Pancreas (tissue), 10 donors: ENCODE results near the gene OASL. TPM values are rescaled to one million over a fixed set of nuclear protein-coding genes. Genes with fewer than 3 reads are reported as not detected.
A peak's percentile ranks its signal among the peaks of the same experiment; 100 is the strongest.

Experiments used
- ATAC-seq, 4 donors: fragments of 200-7000 bp; cut with Tn5 transposase; one replicate each; pipeline versions ENCODE4 v1.8.0 to v1.9.1; 2020; ENCODE audit warnings: mild to moderate bottlenecking in 4 of 4, moderate library complexity in 4 of 4
- DNase-seq, 6 donors: peaks; one replicate each; pipeline ENCODE4 v3.0.0-alpha.2; 2020
- FAIRE-seq: peaks from 2 replicates; lab custom pipeline; 2012; peaks lifted over from hg19 to GRCh38; lab: Jason Lieb, UNC
- H3K27ac ChIP-seq, 4 donors: fragments of 200-600 bp; sonication (generic); 1 replicate in 3 of 4; 2 replicates in 1 of 4; pipeline versions ENCODE4 v1.5.0 to v1.8.0; 2020
- H3K27me3 ChIP-seq, 4 donors: fragments of 200-600 bp; one replicate each; pipeline ENCODE4 v1.8.0; 2021
- H3K36me3 ChIP-seq, 3 donors: fragments of 200-600 bp; sonication (generic) in 1 of 3; one replicate each; pipeline versions ENCODE4 v1.5.0 to v1.8.0; 2020 to 2021
- H3K4me1 ChIP-seq, 3 donors: fragments of 200-600 bp; one replicate each; pipeline ENCODE4 v1.8.0; 2021
- H3K4me3 ChIP-seq, 4 donors: fragments of 200-600 bp; sonication (generic) in 2 of 4; one replicate each; pipeline versions ENCODE4 v1.5.0 to v1.8.0; 2020 to 2021
- H3K9me3 ChIP-seq, 4 donors: fragments of 200-600 bp; one replicate each; pipeline ENCODE4 v1.8.0; 2021
- WGBS, 2 donors: extraction: QIAGEN DNeasy Blood & Tissue Kit; methylation state at CpG; one replicate each; pipeline ENCODE4 v1.1.7; 2013; 5-methylcytosine and 5-hydroxymethylcytosine counted together
- intact Hi-C, 3 donors: fragments of 100-400 bp; cut with DNase I; formaldehyde crosslinking; loops; one replicate each; pipeline versions ENCODE4 v1.11.1 to v1.14.2; 2022
- polyA plus RNA-seq, 2 donors: library from polyadenylated mRNA; stranded (reverse); fragments of 200-250 nt; gene quantifications; one replicate each; pipeline ENCODE4 v1.2.3, GENCODE V29; 2013
- total RNA-seq, 6 donors: library from RNA; stranded (reverse); fragmentation: NEBNext Ultra II Directional in 4 of 6; extraction: Animal tissue kit (Norgen Biotek cat#: 25700) in 4 of 6; gene quantifications; one replicate each; pipeline versions ENCODE4 v1.2.1 to v1.2.4, GENCODE V29; 2021 to 2023
- TF ChIP-seq, protein P1 (sequence below), 4 donors: fragments of 200-600 bp; sonication (generic) in 3 of 4; IDR thresholded peaks; one replicate each; pipeline versions ENCODE4 v1.5.0 to v1.8.0; 2021; ENCODE audit warnings: antibody characterized with exemption in 4 of 4
- donor health status: healthy with polysubstance abuse.
- donor health status: DM: no; HTN: no; CAD: no; lungs with moderate emphysema.
- donor health status: DM: no; HTN: no; CAD: no.
- donor health status: control.
- donor health status: control.
- donor health status: Bipolar disorder and iron deficiency.
- donor health status: DM: yes; HTN: yes; CAD: no.
- donor health status: DM: no; HTN: no; CAD: no.
- donor health status: DM: no; HTN: no; CAD: no.
- donor health status: DM: yes; HTN: yes; CAD: no.

Gene OASL
- total and polyA plus RNA-seq, 8 donors: 0.16 to 0.59 (median 0.31) TPM

DNA sequence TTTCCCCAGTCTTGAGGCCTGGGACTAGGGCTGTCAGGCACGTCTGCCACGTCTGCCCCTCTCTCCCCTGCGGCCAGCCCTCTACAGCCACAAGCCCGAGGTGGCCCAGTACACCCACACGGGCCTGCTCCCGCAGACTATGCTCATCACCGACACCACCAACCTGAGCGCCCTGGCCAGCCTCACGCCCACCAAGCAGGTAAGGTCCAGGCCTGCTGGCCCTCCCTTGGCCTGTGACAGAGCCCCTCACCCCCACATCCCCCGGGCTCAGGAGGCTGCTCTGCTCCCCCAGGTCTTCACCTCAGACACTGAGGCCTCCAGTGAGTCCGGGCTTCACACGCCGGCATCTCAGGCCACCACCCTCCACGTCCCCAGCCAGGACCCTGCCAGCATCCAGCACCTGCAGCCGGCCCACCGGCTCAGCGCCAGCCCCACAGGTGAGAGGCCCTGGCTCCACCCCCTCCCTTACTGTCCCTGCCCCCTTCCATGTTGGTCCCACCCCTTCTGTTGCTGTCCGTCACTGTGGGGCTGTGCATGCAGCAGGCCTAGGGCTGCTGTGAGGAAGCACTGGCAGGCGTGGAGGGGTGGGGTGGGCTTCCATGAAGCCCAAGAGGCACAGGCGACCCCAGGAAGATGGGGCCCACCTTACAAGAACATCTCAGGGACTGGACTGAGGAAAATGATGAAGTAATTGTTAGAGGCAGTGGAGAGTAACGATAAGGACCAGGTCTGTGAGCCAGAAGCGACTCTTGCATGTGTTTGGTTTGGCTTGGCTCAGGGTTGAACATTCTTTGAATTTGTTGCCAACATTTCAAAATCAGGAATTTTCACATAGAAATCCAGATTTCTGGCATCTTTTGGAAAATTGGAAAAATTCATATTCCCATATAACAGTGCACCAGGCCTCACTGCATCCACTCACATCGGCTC is 39.6 kb downstream of the OASL start:
- peak; percentile 55 to 90 (median 74) for ATAC-seq
- no peak for FAIRE-seq
- H3K36me3 ChIP-seq: peaks cover 0 to 26% (median 3%) of the 10 kb centered on the region in 3 donors
- H3K4me1 ChIP-seq: peaks cover 0 to 12% (median 0%) of the 10 kb centered on the region in 3 donors
- H3K4me3 ChIP-seq: no peak overlapping the region
- no peak overlapping the region for H3K27ac ChIP-seq
- H3K9me3 ChIP-seq: no peaks in the 10 kb centered on the region
- DNase-seq: peak in 5 of 6 donors; percentile 25 to 77 (median 49)
- intact Hi-C loops: loop anchor here in 1 of 3 donors (10.0 kb wide), 1 partner anchor 55 kb away; no protein-coding TSS in a partner anchor
- TF ChIP-seq, protein P1, sequence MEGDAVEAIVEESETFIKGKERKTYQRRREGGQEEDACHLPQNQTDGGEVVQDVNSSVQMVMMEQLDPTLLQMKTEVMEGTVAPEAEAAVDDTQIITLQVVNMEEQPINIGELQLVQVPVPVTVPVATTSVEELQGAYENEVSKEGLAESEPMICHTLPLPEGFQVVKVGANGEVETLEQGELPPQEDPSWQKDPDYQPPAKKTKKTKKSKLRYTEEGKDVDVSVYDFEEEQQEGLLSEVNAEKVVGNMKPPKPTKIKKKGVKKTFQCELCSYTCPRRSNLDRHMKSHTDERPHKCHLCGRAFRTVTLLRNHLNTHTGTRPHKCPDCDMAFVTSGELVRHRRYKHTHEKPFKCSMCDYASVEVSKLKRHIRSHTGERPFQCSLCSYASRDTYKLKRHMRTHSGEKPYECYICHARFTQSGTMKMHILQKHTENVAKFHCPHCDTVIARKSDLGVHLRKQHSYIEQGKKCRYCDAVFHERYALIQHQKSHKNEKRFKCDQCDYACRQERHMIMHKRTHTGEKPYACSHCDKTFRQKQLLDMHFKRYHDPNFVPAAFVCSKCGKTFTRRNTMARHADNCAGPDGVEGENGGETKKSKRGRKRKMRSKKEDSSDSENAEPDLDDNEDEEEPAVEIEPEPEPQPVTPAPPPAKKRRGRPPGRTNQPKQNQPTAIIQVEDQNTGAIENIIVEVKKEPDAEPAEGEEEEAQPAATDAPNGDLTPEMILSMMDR (IDR thresholded peaks at IDR 0.05): no peak
- no peaks in the 10 kb centered on the region for H3K27me3 ChIP-seq
- 57 to 60% methylated on average over 23 of the region's 23 CpGs for WGBS, 2 donors

DNA sequence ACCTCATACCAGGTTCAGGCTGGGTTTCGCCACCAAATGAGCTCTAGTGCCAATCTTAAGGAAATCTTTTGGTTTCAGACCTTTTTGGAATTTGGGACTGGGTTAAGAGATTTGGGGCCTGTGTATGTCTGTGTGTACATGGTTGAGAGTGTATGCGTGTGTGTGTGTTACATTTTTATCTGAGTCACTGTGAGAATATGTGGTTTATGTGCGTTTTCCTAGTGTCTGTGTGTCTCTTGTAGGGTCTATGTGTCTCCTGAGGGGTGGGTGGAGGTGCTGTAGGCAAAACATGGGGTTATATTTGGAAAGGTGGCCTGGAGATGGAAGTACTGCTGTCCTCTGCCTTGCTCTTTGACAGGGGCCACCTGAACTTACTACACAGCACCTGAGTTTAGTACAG is 40.6 kb downstream of the OASL start:
- Histone ChIP-seq H3K4me3 (no peak overlapping the region), H3K4me1 (peaks cover 0 to 12% (median 0%) of the 10 kb centered on the region in 3 donors), H3K27me3 (no peaks in the 10 kb centered on the region), H3K36me3 (peaks cover 0 to 22% (median 3%) of the 10 kb centered on the region in 3 donors), H3K27ac (no peak overlapping the region), H3K9me3 (no peaks in the 10 kb centered on the region)
- TF ChIP-seq, protein P1 (IDR thresholded peaks at IDR 0.05): no peak
- intact Hi-C loops: no loop called here
- no peak for FAIRE-seq
- no peak for ATAC-seq
- DNase-seq: no peak
- 92 to 98% methylated on average over 3 of the region's 3 CpGs for WGBS, 2 donors

DNA sequence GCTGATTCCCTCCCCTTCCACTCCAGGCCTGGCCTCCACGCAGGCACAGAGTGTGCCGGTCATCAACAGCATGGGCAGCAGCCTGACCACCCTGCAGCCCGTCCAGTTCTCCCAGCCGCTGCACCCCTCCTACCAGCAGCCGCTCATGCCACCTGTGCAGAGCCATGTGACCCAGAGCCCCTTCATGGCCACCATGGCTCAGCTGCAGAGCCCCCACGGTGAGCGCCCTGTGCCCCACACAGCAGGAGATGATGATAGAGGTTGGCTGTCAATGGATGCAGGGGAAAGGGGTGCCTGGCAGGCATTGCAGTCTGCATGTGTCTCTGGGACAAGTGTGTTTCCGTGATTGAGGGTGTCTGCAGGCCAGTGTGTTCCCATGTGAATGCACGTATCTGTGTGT is 41.6 kb downstream of the OASL start:
- intact Hi-C loops: no loop called here
- Histone ChIP-seq H3K36me3 (peaks cover 0 to 22% (median 3%) of the 10 kb centered on the region in 3 donors), H3K4me1 (peaks cover 0 to 12% (median 0%) of the 10 kb centered on the region in 3 donors), H3K4me3 (no peak overlapping the region), H3K9me3 (no peaks in the 10 kb centered on the region), H3K27me3 (no peaks in the 10 kb centered on the region), H3K27ac (no peak overlapping the region)
- FAIRE-seq (no peak), ATAC-seq (no peak), DNase-seq (no peak)
- WGBS, 2 donors: 93 to 94% methylated on average over 9 of the region's 9 CpGs
- TF ChIP-seq, protein P1 (IDR thresholded peaks at IDR 0.05): no peak

DNA sequence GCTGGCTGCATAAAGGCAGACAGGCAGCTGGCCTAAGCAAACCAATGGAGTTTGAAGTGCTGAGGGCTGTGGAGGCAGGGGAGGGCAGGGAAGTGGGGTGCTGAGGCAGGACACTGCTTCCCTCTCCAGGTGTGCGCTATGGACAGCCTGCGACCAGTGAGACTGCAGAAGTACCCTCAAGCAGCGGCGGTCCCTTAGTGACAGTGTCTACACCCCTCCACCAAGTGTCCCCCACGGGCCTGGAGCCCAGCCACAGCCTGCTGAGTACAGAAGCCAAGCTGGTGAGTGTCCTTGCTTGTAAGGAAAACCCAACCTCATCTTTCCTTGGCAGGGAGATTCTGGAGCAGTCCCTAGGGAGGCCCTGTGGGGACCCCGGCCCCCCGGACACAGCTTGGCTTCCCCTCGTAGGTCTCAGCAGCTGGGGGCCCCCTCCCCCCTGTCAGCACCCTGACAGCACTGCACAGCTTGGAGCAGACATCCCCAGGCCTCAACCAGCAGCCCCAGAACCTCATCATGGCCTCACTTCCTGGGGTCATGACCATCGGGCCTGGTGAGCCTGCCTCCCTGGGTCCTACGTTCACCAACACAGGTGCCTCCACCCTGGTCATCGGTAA is 42.8 kb downstream of the OASL start:
- FAIRE-seq (no peak), DNase-seq (peak in 1 of 6 donors; percentile 13), ATAC-seq (no peak)
- intact Hi-C loops: no loop called here
- no peaks in the 10 kb centered on the region for H3K27me3 ChIP-seq
- peaks cover 0 to 22% (median 0%) of the 10 kb centered on the region in 3 donors for H3K36me3 ChIP-seq
- no peak overlapping the region for H3K4me3 ChIP-seq
- TF ChIP-seq, protein P1 (IDR thresholded peaks at IDR 0.05): no peak
- no peak overlapping the region for H3K27ac ChIP-seq
- no peaks in the 10 kb centered on the region for H3K9me3 ChIP-seq
- 91 to 93% methylated on average over 11 of the region's 11 CpGs for WGBS, 2 donors
- H3K4me1 ChIP-seq: peaks cover 0 to 12% (median 0%) of the 10 kb centered on the region in 3 donors
